Epithelial cell of esophagus (primary cell): ENCODE results near the gene FRAT1.

Experiments used
- DNase-seq: peaks from one replicate; pipeline ENCODE4 v3.0.0; 2010; ENCODE audit warnings: low read depth
- H3K4me3 ChIP-seq: 2 replicates; pipeline ENCODE4 v1.5.1; 2011; ENCODE audit warnings: mild to moderate bottlenecking, low read length, control low read depth
- CTCF ChIP-seq: IDR thresholded peaks from 2 replicates; pipeline ENCODE4 v1.5.1; 2011; ENCODE audit warnings: low read depth, mild to moderate bottlenecking, low read length, control low read depth, inconsistent platforms; ENCODE audit not compliant: insufficient read depth; ENCODE audit errors: missing control alignments

FRAT1 gene

GRCh38 chr10:97321804-97322190, 2.7 kb downstream of the FRAT1 start:
- H3K4me3 ChIP-seq, result no peak overlapping the region
- TF ChIP-seq CTCF, result no peak
- DNase-seq, result no peak

- no peak for DNase-seq
- TF ChIP-seq CTCF, result no peak
- no peak overlapping the region for H3K4me3 ChIP-seq
Observed at GRCh38 chr10:97323501-97323900, 4.4 kb downstream of the FRAT1 start.

GRCh38 chr10:97325754-97326153, 6.7 kb downstream of the FRAT1 start:
- no peak for TF ChIP-seq CTCF
- no peak for DNase-seq
- H3K4me3 ChIP-seq, result no peak overlapping the region

GRCh38 chr10:97327348-97328294, 8.6 kb downstream of the FRAT1 start:
- DNase-seq, result no peak
- no peak for TF ChIP-seq CTCF
- H3K4me3 ChIP-seq, result no peak overlapping the region

GRCh38 chr10:97328646-97329453, 9.8 kb downstream of the FRAT1 start:
- no peak overlapping the region for H3K4me3 ChIP-seq
- TF ChIP-seq CTCF, result no peak
- DNase-seq, result no peak

- no peak overlapping the region for H3K4me3 ChIP-seq
- no peak for DNase-seq
- no peak for TF ChIP-seq CTCF
Observed at GRCh38 chr10:97329766-97330165, 10.7 kb downstream of the FRAT1 start.
